SK-N-MC (cell line): ENCODE data around the gene DTX3.

Source experiments
- EZH2 ChIP-seq: fragments of 200-600 bp; sonication (generic); IDR thresholded peaks from one replicate; pipeline ENCODE4 v1.6.1; 2017; ENCODE audit warnings: antibody characterized with exemption
- POLR2AphosphoS5 ChIP-seq: IDR thresholded peaks from 2 replicates; pipeline ENCODE4 v1.6.1; 2012; ENCODE audit warnings: mild to moderate bottlenecking, low read depth, low read length, borderline replicate concordance

DNA sequence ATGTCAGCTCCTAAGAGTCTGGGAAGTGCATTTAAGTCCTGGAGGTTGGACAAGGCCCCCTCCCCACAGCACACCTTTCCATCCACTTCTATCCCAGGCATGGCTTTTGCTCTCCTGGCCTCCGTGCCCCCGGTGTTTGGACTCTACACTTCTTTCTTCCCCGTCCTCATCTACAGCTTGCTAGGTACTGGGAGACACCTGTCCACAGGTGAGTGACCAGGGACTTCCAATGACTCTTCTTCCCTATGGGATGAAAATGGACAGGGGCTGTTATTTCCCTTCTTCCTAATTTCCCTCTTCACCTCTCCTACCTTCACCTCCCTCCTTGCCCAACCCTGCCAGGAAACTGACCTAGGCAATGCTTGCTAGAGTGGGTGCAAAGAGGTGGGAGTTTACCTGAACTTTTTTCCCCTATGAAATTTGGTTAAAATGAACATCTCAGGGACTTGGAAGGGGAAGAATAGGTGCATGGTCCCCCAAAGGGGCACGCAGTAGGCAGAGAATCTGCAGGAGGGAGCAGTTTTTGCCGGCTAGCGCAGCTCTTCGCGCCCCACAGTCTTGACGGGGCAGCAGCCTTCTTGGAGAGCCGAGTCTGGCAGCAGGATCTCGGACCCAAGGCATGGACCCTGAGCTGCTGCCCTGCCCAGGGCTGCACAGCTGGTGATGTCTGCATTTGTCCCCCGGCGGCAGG lies 15.8 kb downstream of the DTX3 start:
- no peak for TF ChIP-seq POLR2AphosphoS5
- no peak for TF ChIP-seq EZH2
